Dendritic cell treated with granulocyte-macrophage colony-stimulating factor and Interleukin-4, amounts not matched to agents 40 ng/mL and 50 ng/mL, for 4 days (primary cell): ENCODE results near the gene MACF1.

Experiments used
- H3K27ac Mint-ChIP-seq: one replicate; pipeline ENCODE4 v1.8.0; 2022; ENCODE audit warnings: mild to moderate bottlenecking, mixed read lengths
- H3K27me3 Mint-ChIP-seq: one replicate; pipeline ENCODE4 v1.8.0; 2022; ENCODE audit warnings: mild to moderate bottlenecking, mixed read lengths
- H3K36me3 Mint-ChIP-seq: one replicate; pipeline ENCODE4 v1.8.0; 2022; ENCODE audit warnings: low read depth, mixed read lengths
- H3K4me1 Mint-ChIP-seq: one replicate; pipeline ENCODE4 v1.8.0; 2022; ENCODE audit warnings: low read depth, mixed read lengths
- H3K4me3 Mint-ChIP-seq: one replicate; pipeline ENCODE4 v1.8.0; 2022; ENCODE audit warnings: mild to moderate bottlenecking, moderate library complexity, mixed read lengths
- H3K9me3 Mint-ChIP-seq: one replicate; pipeline ENCODE4 v1.8.0; 2022; ENCODE audit warnings: mixed read lengths
- intact Hi-C: fragments of 100-400 bp; cut with micrococcal nuclease; formaldehyde crosslinking; loops from one replicate; pipeline ENCODE4 v1.15.0; 2022

The MACF1 gene

GRCh38 chr1:39214714-39214997 is 10.2 kb downstream of the MACF1 start:
- intact Hi-C loops = no loop called here
- Mint-ChIP-seq H3K4me1 (peaks cover 43% of the 10 kb centered on the region), H3K9me3 (no peaks in the 10 kb centered on the region), H3K4me3 (peak overlapping the region; percentile 80), H3K36me3 (no peaks in the 10 kb centered on the region), H3K27me3 (no peaks in the 10 kb centered on the region), H3K27ac (peak overlapping the region; percentile 83)

- H3K4me1 Mint-ChIP-seq = peaks cover 43% of the 10 kb centered on the region
- no peaks in the 10 kb centered on the region for H3K27me3 Mint-ChIP-seq
- H3K27ac Mint-ChIP-seq = peak overlapping the region; percentile 83
- intact Hi-C loops = no loop called here
- peak overlapping the region; percentile 80 for H3K4me3 Mint-ChIP-seq
- no peaks in the 10 kb centered on the region for H3K9me3 Mint-ChIP-seq
- no peaks in the 10 kb centered on the region for H3K36me3 Mint-ChIP-seq
These were observed 10.7 kb downstream of the MACF1 start for GRCh38 chr1:39214998-39215873.

GRCh38 chr1:39216771-39217170 is 12.3 kb downstream of the MACF1 start:
- Mint-ChIP-seq H3K36me3 (no peaks in the 10 kb centered on the region), H3K27ac (no peak overlapping the region), H3K27me3 (no peaks in the 10 kb centered on the region), H3K9me3 (no peaks in the 10 kb centered on the region), H3K4me3 (peak overlapping the region; percentile 50), H3K4me1 (peaks cover 57% of the 10 kb centered on the region)
- intact Hi-C loops = no loop called here

GRCh38 chr1:39220891-39221870 is 16.7 kb downstream of the MACF1 start:
- H3K9me3 Mint-ChIP-seq = no peaks in the 10 kb centered on the region
- no peak overlapping the region for H3K27ac Mint-ChIP-seq
- H3K36me3 Mint-ChIP-seq = peaks cover 21% of the 10 kb centered on the region
- no peaks in the 10 kb centered on the region for H3K27me3 Mint-ChIP-seq
- intact Hi-C loops = no loop called here
- peaks cover 53% of the 10 kb centered on the region for H3K4me1 Mint-ChIP-seq
- no peak overlapping the region for H3K4me3 Mint-ChIP-seq

- Mint-ChIP-seq H3K4me1 (peaks cover 58% of the 10 kb centered on the region), H3K9me3 (no peaks in the 10 kb centered on the region), H3K27me3 (no peaks in the 10 kb centered on the region), H3K27ac (no peak overlapping the region), H3K4me3 (no peak overlapping the region), H3K36me3 (peaks cover 21% of the 10 kb centered on the region)
- intact Hi-C loops = no loop called here
These were observed 19.9 kb downstream of the MACF1 start for GRCh38 chr1:39224295-39224829.

- Mint-ChIP-seq H3K36me3 (peaks cover 21% of the 10 kb centered on the region), H3K4me1 (peaks cover 65% of the 10 kb centered on the region), H3K9me3 (no peaks in the 10 kb centered on the region), H3K4me3 (no peak overlapping the region), H3K27ac (no peak overlapping the region), H3K27me3 (no peaks in the 10 kb centered on the region)
- intact Hi-C loops = no loop called here
These were observed 22.3 kb downstream of the MACF1 start for GRCh38 chr1:39226836-39227235.

GRCh38 chr1:39228252-39228651 is 23.8 kb downstream of the MACF1 start:
- Mint-ChIP-seq H3K4me3 (no peak overlapping the region), H3K36me3 (peaks cover 24% of the 10 kb centered on the region), H3K27me3 (no peaks in the 10 kb centered on the region), H3K4me1 (peaks cover 64% of the 10 kb centered on the region), H3K9me3 (no peaks in the 10 kb centered on the region), H3K27ac (no peak overlapping the region)
- intact Hi-C loops = no loop called here

- H3K4me1 Mint-ChIP-seq = peaks cover 54% of the 10 kb centered on the region
- H3K4me3 Mint-ChIP-seq = no peak overlapping the region
- peak overlapping the region; percentile 84 for H3K27ac Mint-ChIP-seq
- no peaks in the 10 kb centered on the region for H3K9me3 Mint-ChIP-seq
- no peaks in the 10 kb centered on the region for H3K27me3 Mint-ChIP-seq
- intact Hi-C loops = no loop called here
- H3K36me3 Mint-ChIP-seq = peaks cover 16% of the 10 kb centered on the region
These were observed 25.0 kb downstream of the MACF1 start for GRCh38 chr1:39229504-39229903.

- H3K9me3 Mint-ChIP-seq = no peaks in the 10 kb centered on the region
- no peaks in the 10 kb centered on the region for H3K27me3 Mint-ChIP-seq
- H3K27ac Mint-ChIP-seq = peak overlapping the region; percentile 84
- intact Hi-C loops = no loop called here
- peaks cover 21% of the 10 kb centered on the region for H3K36me3 Mint-ChIP-seq
- peaks cover 58% of the 10 kb centered on the region for H3K4me1 Mint-ChIP-seq
- peak overlapping the region; percentile 49 for H3K4me3 Mint-ChIP-seq
These were observed 26.0 kb downstream of the MACF1 start for GRCh38 chr1:39230261-39231190.

GRCh38 chr1:39236971-39237370 is 32.5 kb downstream of the MACF1 start:
- peaks cover 47% of the 10 kb centered on the region for H3K36me3 Mint-ChIP-seq
- H3K4me1 Mint-ChIP-seq = peaks cover 47% of the 10 kb centered on the region
- no peak overlapping the region for H3K4me3 Mint-ChIP-seq
- intact Hi-C loops = no loop called here
- H3K27me3 Mint-ChIP-seq = no peaks in the 10 kb centered on the region
- no peak overlapping the region for H3K27ac Mint-ChIP-seq
- H3K9me3 Mint-ChIP-seq = no peaks in the 10 kb centered on the region

- H3K4me3 Mint-ChIP-seq = no peak overlapping the region
- H3K27ac Mint-ChIP-seq = no peak overlapping the region
These were observed 34.0 kb downstream of the MACF1 start for GRCh38 chr1:39238476-39238875.

GRCh38 chr1:39239968-39240367 is 35.5 kb downstream of the MACF1 start:
- intact Hi-C loops = no loop called here
- no peaks in the 10 kb centered on the region for H3K27me3 Mint-ChIP-seq
- no peaks in the 10 kb centered on the region for H3K9me3 Mint-ChIP-seq
- H3K36me3 Mint-ChIP-seq = peaks cover 35% of the 10 kb centered on the region
- no peak overlapping the region for H3K4me3 Mint-ChIP-seq
- H3K27ac Mint-ChIP-seq = no peak overlapping the region
- H3K4me1 Mint-ChIP-seq = peaks cover 36% of the 10 kb centered on the region

More at GRCh38 chr1:39238476-39238875, 34.0 kb downstream of the MACF1 start:
- intact Hi-C loops = no loop called here
- no peaks in the 10 kb centered on the region for H3K9me3 Mint-ChIP-seq
- no peaks in the 10 kb centered on the region for H3K27me3 Mint-ChIP-seq
- H3K36me3 Mint-ChIP-seq = peaks cover 34% of the 10 kb centered on the region
- H3K4me1 Mint-ChIP-seq = peaks cover 36% of the 10 kb centered on the region

GRCh38 chr1:39243302-39243701 is 38.8 kb downstream of the MACF1 start:
- intact Hi-C loops = no loop called here
- peaks cover 24% of the 10 kb centered on the region for H3K36me3 Mint-ChIP-seq
- no peak overlapping the region for H3K4me3 Mint-ChIP-seq

More at GRCh38 chr1:39243302-39243701, 38.8 kb downstream of the MACF1 start:
- Mint-ChIP-seq H3K27me3 (no peaks in the 10 kb centered on the region), H3K9me3 (no peaks in the 10 kb centered on the region), H3K4me1 (peaks cover 14% of the 10 kb centered on the region), H3K27ac (no peak overlapping the region)
